ENCODE measurements around the gene SLC44A3. TPM values are rescaled to one million over a fixed set of nuclear protein-coding genes. Genes with fewer than 3 reads are reported as not detected.

SLC44A3 gene
- total and polyA plus RNA-seq, 2 experiments from 2014 or later = 2.9 to 4.5 TPM

DNA sequence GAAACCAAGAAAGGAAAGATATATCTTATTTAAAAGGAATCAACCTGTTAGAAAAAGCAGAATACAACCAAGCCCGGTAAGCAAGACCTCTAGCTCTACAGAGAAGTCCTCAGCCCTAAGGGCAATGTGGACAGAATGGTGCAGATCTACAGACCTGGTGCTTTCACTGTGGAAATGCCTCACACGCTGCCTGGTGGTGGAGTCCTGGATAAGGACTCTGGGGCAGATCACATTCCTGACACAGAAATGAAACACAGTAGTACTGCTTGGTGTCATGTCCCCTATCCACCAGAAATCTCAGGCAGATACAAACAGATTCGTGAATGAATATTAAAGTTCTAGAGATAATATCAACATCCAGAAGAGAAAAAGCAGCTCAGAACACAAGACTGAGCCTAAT is 99.9 kb downstream of the SLC44A3 start:
- H3K4me3 ChIP-seq = no peak overlapping the region
- Mint-ChIP-seq H3K27ac (no peak overlapping the region), H3K9me3 (no peaks in the 10 kb centered on the region), H3K27me3 (ENCODE audit: insufficient read depth, low read depth, poor library complexity) (peaks cover 9% of the 10 kb centered on the region), H3K36me3 (ENCODE audit: low read depth) (peaks cover 39% of the 10 kb centered on the region), H3K4me1 (peaks cover 71% of the 10 kb centered on the region), H3K4me3 (no peak overlapping the region)
- DNase-seq (ENCODE audit: low spot score) (no peak), ATAC-seq (peak; percentile 17)
- no peak overlapping the region for H3K27ac ChIP-seq (ENCODE audit: low read depth)
- H3K4me1 ChIP-seq (ENCODE audit: insufficient read depth) = peaks cover 59% of the 10 kb centered on the region
- H3K79me2 ChIP-seq (replicated peaks; ENCODE audit: insufficient read depth) = peaks cover 100% of the 10 kb centered on the region
- TF ChIP-seq NANOG (IDR thresholded peaks at IDR 0.05; ENCODE audit: borderline replicate concordance) (no peak), ZNF331 (CRISPR knock-in tag; IDR thresholded peaks at IDR 0.05; ENCODE audit: low read depth) (no peak), ZNF114 (CRISPR knock-in tag; IDR thresholded peaks at IDR 0.05) (no peak), JUNB (IDR thresholded peaks at IDR 0.05; ENCODE audit: unreplicated experiment) (no peak), EZH2phosphoT487 (IDR thresholded peaks at IDR 0.05; ENCODE audit: unreplicated experiment) (no peak), POLR2AphosphoS5 (IDR thresholded peaks at IDR 0.05; ENCODE audit: low read depth) (no peak), ZNF462 (CRISPR knock-in tag; IDR thresholded peaks at IDR 0.05) (no peak), REST (IDR thresholded peaks at IDR 0.05; ENCODE audit: unreplicated experiment) (no peak), EZH2 (IDR thresholded peaks at IDR 0.05; ENCODE audit: low read depth, unreplicated experiment) (no peak), STAT1 (IDR thresholded peaks at IDR 0.05; ENCODE audit: unreplicated experiment) (no peak), ETS1 (IDR thresholded peaks at IDR 0.05) (no peak), CREB1 (CRISPR knock-in tag; IDR thresholded peaks at IDR 0.05; ENCODE audit: low read depth) (no peak)
- TF ChIP-seq, protein P1, sequence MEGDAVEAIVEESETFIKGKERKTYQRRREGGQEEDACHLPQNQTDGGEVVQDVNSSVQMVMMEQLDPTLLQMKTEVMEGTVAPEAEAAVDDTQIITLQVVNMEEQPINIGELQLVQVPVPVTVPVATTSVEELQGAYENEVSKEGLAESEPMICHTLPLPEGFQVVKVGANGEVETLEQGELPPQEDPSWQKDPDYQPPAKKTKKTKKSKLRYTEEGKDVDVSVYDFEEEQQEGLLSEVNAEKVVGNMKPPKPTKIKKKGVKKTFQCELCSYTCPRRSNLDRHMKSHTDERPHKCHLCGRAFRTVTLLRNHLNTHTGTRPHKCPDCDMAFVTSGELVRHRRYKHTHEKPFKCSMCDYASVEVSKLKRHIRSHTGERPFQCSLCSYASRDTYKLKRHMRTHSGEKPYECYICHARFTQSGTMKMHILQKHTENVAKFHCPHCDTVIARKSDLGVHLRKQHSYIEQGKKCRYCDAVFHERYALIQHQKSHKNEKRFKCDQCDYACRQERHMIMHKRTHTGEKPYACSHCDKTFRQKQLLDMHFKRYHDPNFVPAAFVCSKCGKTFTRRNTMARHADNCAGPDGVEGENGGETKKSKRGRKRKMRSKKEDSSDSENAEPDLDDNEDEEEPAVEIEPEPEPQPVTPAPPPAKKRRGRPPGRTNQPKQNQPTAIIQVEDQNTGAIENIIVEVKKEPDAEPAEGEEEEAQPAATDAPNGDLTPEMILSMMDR (conservative IDR thresholded peaks at IDR 0.05; ENCODE audit: low read depth in 2 of 2) = no peak
- no peaks in the 10 kb centered on the region for H3K9me2 ChIP-seq (ENCODE audit: insufficient read depth)
- peaks cover 96% of the 10 kb centered on the region for H4K20me1 ChIP-seq (replicated peaks; ENCODE audit: insufficient read depth)
- no peaks in the 10 kb centered on the region for H3F3A ChIP-seq (replicated peaks; ENCODE audit: low read depth)
- no peaks in the 10 kb centered on the region for H3K36me3 ChIP-seq (ENCODE audit: insufficient read depth)
- no peaks in the 10 kb centered on the region for H3K27me3 ChIP-seq (ENCODE audit: insufficient read depth)
- peak overlapping the region; percentile 56; the same call in 1 of the 2 replicates for H3K4me2 ChIP-seq
- H2AFZ ChIP-seq = no peak overlapping the region

All from GM23338 (cell line).